Activated T-cell treated with anti-CD3 and anti-CD28 coated beads for 1 hour (primary cell): ENCODE measurements around the gene CD53.
"Not testable (repeated sequence)": the region's sequence is repeated elsewhere in the genome, so short reads cannot be mapped to it uniquely, and the experiment has no call there.

Experiments
- DNase-seq: peaks from one replicate; pipeline ENCODE4 v3.0.0-alpha.2; 2020; ENCODE audit warnings: low read depth

The CD53 gene

DNA sequence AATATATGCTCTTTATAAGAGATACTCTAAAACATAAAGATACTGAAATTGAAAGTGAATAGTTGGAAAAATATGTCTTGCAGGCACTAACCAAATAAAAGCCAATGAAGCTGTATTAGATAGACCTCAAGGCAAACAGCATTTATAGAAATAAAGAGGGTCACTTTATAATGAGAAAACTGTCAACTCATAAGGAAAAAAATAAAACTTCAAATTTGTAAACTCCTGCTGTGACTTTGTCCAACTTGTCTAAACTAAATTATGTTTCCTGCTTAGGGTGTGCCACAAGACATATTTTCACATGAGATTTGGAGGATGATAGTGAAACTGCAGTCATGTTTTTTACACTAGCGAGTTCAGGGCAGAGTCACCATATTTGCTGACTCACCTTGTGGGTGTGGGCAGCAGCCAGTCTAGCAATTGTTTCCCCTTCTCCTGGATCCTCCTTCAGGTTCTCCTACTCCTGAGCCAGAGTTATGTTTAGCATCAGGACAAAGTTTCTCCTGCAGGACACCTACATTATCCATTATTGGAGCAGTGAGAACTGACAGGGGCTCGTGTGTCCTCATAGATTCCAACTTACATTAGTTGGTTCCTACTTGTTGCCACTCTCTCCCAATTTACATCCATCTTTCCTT is 43.8 kb downstream of the CD53 start:
- no peak for DNase-seq

GRCh38 chr1:110918016-110918415 is 45.1 kb downstream of the CD53 start:
- no peak for DNase-seq

DNA sequence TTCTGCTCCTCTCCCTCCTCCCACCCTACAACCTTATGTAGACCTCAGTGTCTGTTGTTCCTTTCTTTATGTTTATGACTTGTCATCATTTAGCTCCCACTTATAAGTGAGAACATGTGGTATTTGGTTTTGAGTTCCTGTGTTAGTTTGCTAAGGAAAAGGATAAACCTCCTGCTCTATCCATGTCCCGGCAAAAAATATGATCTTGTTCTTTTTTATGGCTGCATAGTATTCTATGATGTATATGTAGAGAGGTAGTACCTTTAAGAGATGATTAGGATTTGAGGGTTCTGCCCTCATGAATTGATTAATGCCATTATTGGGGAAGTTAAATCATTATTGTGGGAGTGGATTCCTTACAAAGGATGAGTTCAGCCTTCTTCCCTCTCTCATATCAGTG is 49.0 kb downstream of the CD53 start:
- DNase-seq = no peak

GRCh38 chr1:110927484-110928075 is 54.6 kb downstream of the CD53 start:
- no peak for DNase-seq

- DNase-seq = no peak
These were observed 55.2 kb downstream of the CD53 start for GRCh38 chr1:110928191-110928590.

DNA sequence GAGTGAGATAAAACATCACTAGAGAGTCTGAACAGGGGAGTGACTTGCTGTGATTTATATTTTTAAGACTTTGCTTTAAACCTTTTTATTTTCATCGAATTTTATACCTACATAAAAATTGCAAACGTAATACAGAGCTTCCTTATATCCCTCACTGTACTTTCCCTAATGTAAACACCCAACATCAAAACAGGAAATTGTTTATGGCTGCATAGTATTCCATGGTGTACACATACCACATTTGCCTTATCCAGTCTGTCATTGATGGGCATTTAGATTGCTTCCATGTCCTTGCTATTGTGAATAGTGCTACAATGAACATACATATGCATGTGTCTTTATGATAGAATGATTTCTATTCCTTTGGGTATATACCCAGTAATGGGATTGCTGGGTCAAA is 56.0 kb downstream of the CD53 start:
- DNase-seq = no peak

DNA sequence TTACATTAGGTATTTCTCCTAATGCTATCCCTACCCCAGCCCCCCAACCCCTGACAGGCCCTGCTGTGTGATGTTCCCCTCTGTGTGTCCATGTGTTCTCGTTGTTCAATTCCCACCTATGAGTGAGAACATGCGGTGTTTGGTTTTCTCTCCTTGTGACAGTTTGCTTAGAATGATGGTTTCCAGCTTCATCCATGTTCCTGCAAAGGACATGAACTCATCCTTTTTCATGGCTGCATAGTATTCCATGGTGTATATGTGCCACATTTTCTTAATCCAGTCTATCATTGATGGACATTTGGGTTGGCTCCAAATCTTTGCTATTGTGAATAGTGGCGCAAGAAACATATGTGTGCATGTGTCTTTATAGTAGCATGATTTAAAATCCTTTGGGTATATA is 58.1 kb downstream of the CD53 start:
- not testable (repeated sequence) for DNase-seq

DNA sequence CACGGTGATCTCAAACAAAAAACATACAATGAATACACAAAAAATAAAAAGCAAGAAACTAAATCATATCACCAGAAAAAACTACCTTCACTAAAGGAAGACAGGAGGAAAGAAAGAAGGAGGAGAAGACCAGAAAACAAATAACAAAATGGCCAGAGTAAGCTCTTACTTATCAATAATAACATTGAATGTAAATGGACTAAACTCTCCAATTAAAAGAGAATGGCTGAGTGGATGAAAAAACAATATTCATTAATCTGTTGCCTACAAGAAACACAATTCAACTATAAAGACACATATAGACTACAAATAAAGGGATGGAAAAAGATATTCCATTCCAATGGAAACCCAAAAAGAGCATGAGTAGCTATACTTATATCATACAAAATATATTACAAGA is 63.6 kb downstream of the CD53 start:
- DNase-seq = no peak

DNA sequence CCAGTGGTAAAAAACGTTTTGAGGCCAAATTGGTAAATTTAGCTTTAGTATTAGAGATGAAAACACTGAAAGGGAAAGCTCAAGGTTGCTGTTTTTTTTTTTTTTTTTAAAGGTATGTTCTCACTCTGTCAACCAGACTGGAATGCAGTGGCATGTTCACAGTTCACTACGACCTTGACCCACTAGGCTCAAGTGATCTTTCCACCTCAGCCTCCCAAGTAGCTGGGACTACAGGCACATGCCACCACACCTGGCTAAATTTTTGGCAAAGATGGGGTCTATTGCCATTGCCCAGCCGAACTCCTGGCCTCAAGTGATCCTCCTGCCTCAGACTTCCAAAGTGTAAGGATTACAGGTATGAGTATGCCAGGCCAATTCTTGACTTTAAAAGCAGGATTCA is 71.9 kb downstream of the CD53 start:
- DNase-seq = no peak

- DNase-seq = no peak
These were observed 72.7 kb downstream of the CD53 start for GRCh38 chr1:110945626-110946025.

GRCh38 chr1:110948038-110948810 is 75.3 kb downstream of the CD53 start:
- DNase-seq = no peak
